Heart right ventricle (tissue), 16 donors: ENCODE data around the gene MAGI2. TPM values are rescaled to one million over a fixed set of nuclear protein-coding genes. Genes with fewer than 3 reads are reported as not detected.

Experiments
- ATAC-seq, 8 donors: fragments of 200-7000 bp; cut with Tn5 transposase; one replicate each; pipeline ENCODE4 v1.9.1; 2020; ENCODE audit warnings: mild to moderate bottlenecking in 8 of 8, moderate library complexity in 8 of 8, moderate number of reproducible peaks in 1 of 8
- DNase-seq, 2 donors: peaks; one replicate each; pipeline ENCODE4 v3.0.0-alpha.2; 2020
- H3K27ac ChIP-seq, 10 donors: fragments of 200-600 bp; sonication (generic) in 2 of 10; one replicate each; pipeline versions ENCODE4 v1.5.0 to v1.8.0; 2020 to 2022; ENCODE audit warnings: mild to moderate bottlenecking in 3 of 10
- H3K27me3 ChIP-seq, 7 donors: fragments of 200-600 bp; one replicate each; pipeline ENCODE4 v1.8.0; 2021 to 2022; ENCODE audit warnings: mild to moderate bottlenecking in 2 of 7
- H3K36me3 ChIP-seq, 9 donors: fragments of 200-600 bp; sonication (generic) in 1 of 9; one replicate each; pipeline versions ENCODE4 v1.5.0 to v1.8.0; 2020 to 2022; ENCODE audit warnings: mild to moderate bottlenecking in 2 of 9
- H3K4me1 ChIP-seq, 9 donors: fragments of 200-600 bp; sonication (generic) in 1 of 9; one replicate each; pipeline versions ENCODE4 v1.5.0 to v1.8.0; 2020 to 2022; ENCODE audit warnings: mild to moderate bottlenecking in 4 of 9
- H3K4me3 ChIP-seq, 10 donors: fragments of 200-600 bp; sonication (generic) in 2 of 10; one replicate each; pipeline versions ENCODE4 v1.5.0 to v1.8.0; 2020 to 2022; ENCODE audit warnings: mild to moderate bottlenecking in 7 of 10, moderate library complexity in 2 of 10
- H3K9me3 ChIP-seq, 11 donors: fragments of 200-600 bp in 10 of 11; sonication (generic) in 2 of 11; one replicate each; pipeline versions ENCODE4 v1.5.0 to v1.8.0; 2013 to 2022; ENCODE audit warnings: mild to moderate bottlenecking in 2 of 11, control low read depth in 1 of 11, moderate library complexity in 1 of 11
- CTCF ChIP-seq, 9 donors: fragments of 200-600 bp; sonication (generic) in 2 of 9; IDR thresholded peaks; one replicate each; pipeline versions ENCODE4 v1.5.0 to v1.8.0; 2021 to 2022; ENCODE audit warnings: antibody characterized with exemption in 9 of 9, mild to moderate bottlenecking in 5 of 9, moderate library complexity in 1 of 9
- WGBS, 2 donors: extraction: QIAGEN DNeasy Blood & Tissue Kit; methylation state at CpG; one replicate each; pipeline ENCODE4 v1.1.7; 2013; ENCODE audit warnings: inconsistent platforms in 1 of 2; 5-methylcytosine and 5-hydroxymethylcytosine counted together
- intact Hi-C, 10 donors: fragments of 100-400 bp; cut with DNase I; formaldehyde crosslinking; loops; one replicate each; pipeline versions ENCODE4 v1.11.1 to v1.14.2; 2022
- polyA plus RNA-seq, 2 donors: library from polyadenylated mRNA; stranded (reverse); fragments of 200-250 nt; gene quantifications; one replicate each; pipeline ENCODE4 v1.2.3, GENCODE V29; 2013
- total RNA-seq, 10 donors: library from RNA; stranded (reverse); fragmentation: NEBNext Ultra II Directional in 3 of 10; extraction: Animal tissue kit (Norgen Biotek cat#: 25700) in 3 of 10; gene quantifications; one replicate each; pipeline versions ENCODE4 v1.2.1 to v1.2.4, GENCODE V29; 2021 to 2023
- donor health status: Arrhythmogenic right ventricular cardiomyopathy.
- donor health status: ischemic (EF 13 %, LVEDD 7.1; RV severe dilation, severe dysfunction).
- donor health status: healthy with polysubstance abuse.
- donor health status: DM: no; HTN: yes; CAD: no.
- donor health status: DM: no; HTN: no; CAD: no.
- donor health status: ischemic (EF 25% LVEDD 6.9; RV normal size, moderate dysfunction).
- donor health status: ischemic (EF 25% LVEDD 5.7; RV mildly dilated, moderate dysfunction).
- donor health status: healthy.
- donor health status: DM: yes; HTN: yes; CAD: no.
- donor health status: Ischemic cardiomyopathy.
- donor health status: ischemic (EF 35%, LVEDD 5.7; RV mildly dilated, moderate dysfunction).
- donor health status: nonischemic (EF 11% LVEDD 7.7; RV severe dilation, severe dysfunction).
- donor health status: DM: yes; HTN: yes; CAD: no.
- donor health status: PGD.
- donor health status: ischemic (EF 29% LVEDD 5.4; RV normal size, mild dysfunction).
- donor health status: nonischemic (EF 23%, LVEDD 6.1; RV moderate dilation, normal function).

Gene MAGI2
- total and polyA plus RNA-seq, 12 donors = 0.83 to 6.0 (median 4.1) TPM

GRCh38 chr7:79157281-79157680, 296.2 kb downstream of the MAGI2 start:
- H3K36me3 ChIP-seq = no peaks in the 10 kb centered on the region
- TF ChIP-seq CTCF (IDR thresholded peaks at IDR 0.05) = no peak
- DNase-seq = no peak
- WGBS, 2 donors = 91% methylated on average over 2 of the region's 2 CpGs
- no peaks in the 10 kb centered on the region for H3K4me1 ChIP-seq
- no peaks in the 10 kb centered on the region for H3K27me3 ChIP-seq
- H3K27ac ChIP-seq = no peak overlapping the region
- H3K9me3 ChIP-seq = peaks cover 0 to 23% (median 0%) of the 10 kb centered on the region in 11 donors
- H3K4me3 ChIP-seq = no peak overlapping the region
- intact Hi-C loops = no loop called here
- no peak for ATAC-seq

- no peak overlapping the region for H3K27ac ChIP-seq
These were observed 303.6 kb downstream of the MAGI2 start for GRCh38 chr7:79149831-79150230.

GRCh38 chr7:79142706-79143105, 310.8 kb downstream of the MAGI2 start:
- Histone ChIP-seq H3K4me3 (no peak overlapping the region), H3K27ac (no peak overlapping the region), H3K9me3 (no peaks in the 10 kb centered on the region), H3K27me3 (no peaks in the 10 kb centered on the region), H3K4me1 (peaks cover 0 to 14% (median 6%) of the 10 kb centered on the region in 9 donors), H3K36me3 (no peaks in the 10 kb centered on the region)
- 30 to 43% methylated on average over 3 of the region's 3 CpGs for WGBS, 2 donors
- no peak for ATAC-seq
- no peak for DNase-seq
- intact Hi-C loops = loop anchor here in 1 of 10 donors (5.0 kb wide), 1 partner anchor 295 kb away; no protein-coding TSS in a partner anchor
- no peak for TF ChIP-seq CTCF (IDR thresholded peaks at IDR 0.05)

More at GRCh38 chr7:79149831-79150230, 303.6 kb downstream of the MAGI2 start:
- no peak for DNase-seq
- no peaks in the 10 kb centered on the region for H3K36me3 ChIP-seq
- ATAC-seq = no peak
- intact Hi-C loops = no loop called here
- no peak for TF ChIP-seq CTCF (IDR thresholded peaks at IDR 0.05)
- no peak overlapping the region for H3K4me3 ChIP-seq
- H3K4me1 ChIP-seq = peaks cover 0 to 13% (median 0%) of the 10 kb centered on the region in 9 donors
- no peaks in the 10 kb centered on the region for H3K27me3 ChIP-seq
- WGBS, 2 donors = 39 to 57% methylated on average over 1 of the region's 1 CpG
- no peaks in the 10 kb centered on the region for H3K9me3 ChIP-seq

GRCh38 chr7:79141252-79141651, 312.2 kb downstream of the MAGI2 start:
- no peaks in the 10 kb centered on the region for H3K9me3 ChIP-seq
- DNase-seq (no peak), ATAC-seq (peak in 2 of 8 donors; percentile 58 to 63)
- intact Hi-C loops = loop anchor here in 1 of 10 donors (5.0 kb wide), 1 partner anchor 294 kb away; no protein-coding TSS in a partner anchor
- no peak overlapping the region for H3K4me3 ChIP-seq
- no peak overlapping the region for H3K27ac ChIP-seq
- no peak for TF ChIP-seq CTCF (IDR thresholded peaks at IDR 0.05)
- no peaks in the 10 kb centered on the region for H3K36me3 ChIP-seq
- no peaks in the 10 kb centered on the region for H3K27me3 ChIP-seq
- H3K4me1 ChIP-seq = peaks cover 0 to 14% (median 6%) of the 10 kb centered on the region in 9 donors
- WGBS, 2 donors = 68 to 76% methylated on average over 1 of the region's 1 CpG
